ENCODE data around the gene DCAKD. TPM values are rescaled to one million over a fixed set of nuclear protein-coding genes. Genes with fewer than 3 reads are reported as not detected.

DCAKD gene
- total RNA-seq, 2 experiments from 2014 or later = 11.6 to 12.2 TPM

DNA sequence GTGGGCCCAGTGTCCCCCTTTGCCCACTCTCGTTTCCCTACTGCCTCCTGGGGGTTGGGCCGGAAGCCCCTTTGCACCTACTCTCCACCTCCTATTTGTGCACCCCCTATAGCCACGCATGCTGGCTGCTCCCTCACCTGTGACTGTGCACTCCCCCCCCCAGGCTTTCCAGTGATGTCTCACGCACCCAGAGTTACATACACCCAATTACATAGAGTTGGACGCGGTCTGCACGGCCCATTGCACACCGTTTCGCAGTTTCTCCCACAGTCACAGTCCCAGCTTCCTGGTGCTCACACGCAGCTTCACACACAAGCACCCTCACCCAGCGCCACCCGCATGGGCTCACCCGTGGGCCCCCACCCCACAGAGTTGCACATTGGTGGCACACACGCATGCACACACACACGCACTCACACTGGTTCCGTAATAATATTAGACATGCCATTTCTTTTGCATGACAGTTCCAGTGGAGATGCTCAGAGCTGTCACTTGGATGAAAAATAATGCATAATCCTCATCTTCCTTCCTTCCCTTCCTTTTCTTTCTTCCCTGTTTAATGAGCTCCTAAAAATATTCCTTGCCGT is 61.8 kb downstream of the DCAKD start:
- intact Hi-C loops (cut with DNase I, micrococcal nuclease) = no loop called here
- CTCF ChIA-PET = no interaction called here
- Mint-ChIP-seq H3K27me3 (peaks cover 42% of the 10 kb centered on the region), H3K4me1 (ENCODE audit: low read depth) (no peaks in the 10 kb centered on the region), H3K9me3 (no peaks in the 10 kb centered on the region), H3K27ac (no peak overlapping the region), H3K36me3 (ENCODE audit: low read depth) (no peaks in the 10 kb centered on the region), H3K4me3 (no peak overlapping the region)
- H3K27me3 ChIP-seq (ENCODE audit: control insufficient read depth in 1 of 2, insufficient read depth in 2 of 2, low read length in 2 of 2) = peaks cover 29 to 35% of the 10 kb centered on the region in 2 experiments
- no peaks in the 10 kb centered on the region for H3K36me3 ChIP-seq (ENCODE audit: insufficient read depth, low read length)
- H3K9me3 ChIP-seq (ENCODE audit: control insufficient read depth in 1 of 2, insufficient read depth in 1 of 2, low read length in 2 of 2) = peaks cover 0 to 5% of the 10 kb centered on the region in 2 experiments
- no peak for DNase-seq
- TF ChIP-seq CTCF (IDR thresholded peaks at IDR 0.05) = no peak
- POLR2A ChIA-PET = no interaction called here
- H3K27ac ChIP-seq (ENCODE audit: low read depth in 1 of 2, low read length in 2 of 2) = no peak overlapping the region
- peaks cover 5% of the 10 kb centered on the region for H3K4me1 ChIP-seq (ENCODE audit: insufficient read depth, low read length)
- ATAC-seq (ENCODE audit: poor library complexity) = no peak
- no peak overlapping the region for H3K4me3 ChIP-seq (ENCODE audit: low read length)

GRCh38 chr17:44988044-44988942 is 63.1 kb downstream of the DCAKD start:
- ATAC-seq (ENCODE audit: poor library complexity) = no peak
- peaks cover 0 to 5% of the 10 kb centered on the region in 2 experiments for H3K9me3 ChIP-seq (ENCODE audit: control insufficient read depth in 1 of 2, insufficient read depth in 1 of 2, low read length in 2 of 2)
- no peaks in the 10 kb centered on the region for H3K36me3 Mint-ChIP-seq (ENCODE audit: low read depth)
- H3K27me3 Mint-ChIP-seq = peaks cover 42% of the 10 kb centered on the region
- no peaks in the 10 kb centered on the region for H3K9me3 Mint-ChIP-seq
- peaks cover 29 to 35% of the 10 kb centered on the region in 2 experiments for H3K27me3 ChIP-seq (ENCODE audit: control insufficient read depth in 1 of 2, insufficient read depth in 2 of 2, low read length in 2 of 2)
- DNase-seq = no peak
- no peak overlapping the region for H3K27ac ChIP-seq (ENCODE audit: low read depth in 1 of 2, low read length in 2 of 2)
- intact Hi-C loops (cut with DNase I, micrococcal nuclease) = no loop called here
- no peak overlapping the region for H3K4me3 Mint-ChIP-seq
- ChIA-PET POLR2A (no interaction called here), CTCF (interaction anchor here (1.0 kb wide), 1 partner anchor 34 kb away, joined by 3 read pairs; no protein-coding TSS in a partner anchor)
- H3K36me3 ChIP-seq (ENCODE audit: insufficient read depth, low read length) = no peaks in the 10 kb centered on the region
- H3K27ac Mint-ChIP-seq = no peak overlapping the region
- H3K4me1 ChIP-seq (ENCODE audit: insufficient read depth, low read length) = peaks cover 5% of the 10 kb centered on the region
- no peak overlapping the region for H3K4me3 ChIP-seq (ENCODE audit: low read length)
- TF ChIP-seq CTCF (IDR thresholded peaks at IDR 0.05) = no peak
- H3K4me1 Mint-ChIP-seq (ENCODE audit: low read depth) = no peaks in the 10 kb centered on the region

- POLR2A ChIA-PET = no interaction called here
- Histone ChIP-seq H3K9me3 (ENCODE audit: control insufficient read depth in 1 of 2, insufficient read depth in 1 of 2, low read length in 2 of 2) (peaks cover 0 to 5% of the 10 kb centered on the region in 2 experiments), H3K27me3 (ENCODE audit: control insufficient read depth in 1 of 2, insufficient read depth in 2 of 2, low read length in 2 of 2) (peaks cover 22 to 36% of the 10 kb centered on the region in 2 experiments), H3K27ac (ENCODE audit: low read depth in 1 of 2, low read length in 2 of 2) (no peak overlapping the region), H3K36me3 (ENCODE audit: insufficient read depth, low read length) (no peaks in the 10 kb centered on the region), H3K4me3 (ENCODE audit: low read length) (no peak overlapping the region), H3K4me1 (ENCODE audit: insufficient read depth, low read length) (peaks cover 5% of the 10 kb centered on the region)
- H3K36me3 Mint-ChIP-seq (ENCODE audit: low read depth) = no peaks in the 10 kb centered on the region
- CTCF ChIA-PET = no interaction called here
- no peaks in the 10 kb centered on the region for H3K9me3 Mint-ChIP-seq
- peaks cover 54% of the 10 kb centered on the region for H3K27me3 Mint-ChIP-seq
- no peak overlapping the region for H3K27ac Mint-ChIP-seq
- ATAC-seq (ENCODE audit: poor library complexity) (no peak), DNase-seq (no peak)
- no peaks in the 10 kb centered on the region for H3K4me1 Mint-ChIP-seq (ENCODE audit: low read depth)
- intact Hi-C loops (cut with DNase I, micrococcal nuclease) = no loop called here
- H3K4me3 Mint-ChIP-seq = no peak overlapping the region
- no peak for TF ChIP-seq CTCF (IDR thresholded peaks at IDR 0.05)
These were observed 67.9 kb downstream of the DCAKD start for GRCh38 chr17:44983563-44983962.

Measured in CD4-positive, alpha-beta T cell (primary cell).